Measurements from ENCODE around the gene MFSD12. TPM values are rescaled to one million over a fixed set of nuclear protein-coding genes. Genes with fewer than 3 reads are reported as not detected.
"Not testable (repeated sequence)": the region's sequence is repeated elsewhere in the genome, so short reads cannot be mapped to it uniquely, and the experiment has no call there.

MFSD12 gene
- total and polyA plus RNA-seq, 2 donors (not counting 3 experiments of a cell fraction or from before 2014, with no cell fraction given) = 51.7 to 78.9 TPM

DNA sequence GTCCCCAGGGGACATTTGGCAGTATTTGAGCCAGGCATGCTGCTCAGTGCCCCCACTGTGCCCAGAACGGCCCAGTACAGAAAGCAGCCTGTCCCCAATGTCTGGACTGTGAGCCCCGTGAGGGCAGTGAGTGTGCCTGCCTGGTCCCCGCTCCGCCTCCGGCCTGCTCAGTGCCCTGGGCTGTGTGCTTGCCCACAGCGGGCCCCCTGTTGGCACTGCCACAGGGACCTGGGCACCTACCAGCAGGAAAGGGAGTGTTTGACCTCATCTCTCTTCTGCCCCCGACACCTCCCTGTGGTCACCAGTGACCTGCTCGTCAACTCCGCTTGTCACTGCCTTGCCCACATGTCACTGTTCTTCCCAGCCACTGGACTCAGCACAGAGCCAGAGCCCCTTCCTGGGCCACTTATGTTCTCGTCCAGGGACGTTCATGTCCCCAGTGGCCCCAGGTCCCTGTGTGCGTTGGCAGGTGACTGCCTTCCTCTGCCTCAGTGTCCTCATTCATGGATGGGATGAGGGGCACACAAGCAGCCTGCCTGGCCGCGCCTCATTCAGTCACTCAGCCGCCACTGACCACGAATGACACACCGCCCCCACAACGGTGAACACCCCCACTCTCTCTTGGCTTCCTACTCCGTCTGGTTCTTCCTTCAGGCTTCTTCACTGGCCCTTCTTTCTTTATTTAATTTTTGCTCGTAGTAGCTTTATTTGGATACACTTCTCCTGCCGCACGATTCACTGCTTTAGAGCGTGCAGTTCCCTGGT lies 48.4 kb downstream of the MFSD12 start:
- no peaks in the 10 kb centered on the region for H3K27me3 ChIP-seq (ENCODE audit: control insufficient read depth in 2 of 2, insufficient read depth in 2 of 2, low read length in 2 of 2)
- no peak for FAIRE-seq
- BruUV-seq (replicated peaks) = no TSS peak
- H3K4me1 ChIP-seq (ENCODE audit: control insufficient read depth, extremely low read depth, insufficient read depth, low read length) = peaks cover 10% of the 10 kb centered on the region
- H3K79me2 ChIP-seq (ENCODE audit: control insufficient read depth, insufficient read depth, low read length) = peaks cover 78% of the 10 kb centered on the region
- CTCF ChIA-PET = no interaction called here
- H3K9ac ChIP-seq (replicated peaks; ENCODE audit: extremely low read depth, insufficient read depth, low read length) = no peak overlapping the region
- no peaks in the 10 kb centered on the region for H3K9me1 ChIP-seq (replicated peaks; ENCODE audit: control insufficient read depth, extremely low read depth, insufficient read depth, low read length)
- H3K27ac ChIP-seq (ENCODE audit: insufficient read depth, low read depth, low read length) = peak overlapping the region; percentile 51
- H3K4me3 ChIP-seq (replicated peaks in 1 of 3; ENCODE audit: insufficient read depth in 1 of 3, low read depth in 1 of 3, low read length in 3 of 3) = no peak overlapping the region
- H3K4me2 ChIP-seq (ENCODE audit: insufficient read depth, low read length) = no peak overlapping the region
- TF ChIP-seq MYC (IDR thresholded peaks at IDR 0.05; ENCODE audit: low read depth, low read length) (no peak), JUN (IDR thresholded peaks at IDR 0.05; ENCODE audit: borderline replicate concordance, insufficient read depth, insufficient read length, low read depth) (no peak), POLR2AphosphoS5 (IDR thresholded peaks at IDR 0.05; ENCODE audit: insufficient read depth, low read depth, low read length) (no peak), POLR2A (IDR thresholded peaks at IDR 0.05; ENCODE audit: low read depth, low read length) (no peak), GATA2 (IDR thresholded peaks at IDR 0.05; ENCODE audit: insufficient read depth, insufficient read length, low read depth, low read length) (no peak), FOS (IDR thresholded peaks at IDR 0.05; ENCODE audit: borderline replicate concordance, insufficient read depth, low read length) (no peak), EZH2 (IDR thresholded peaks at IDR 0.05; ENCODE audit: borderline replicate concordance, low read depth, low read length, severe bottlenecking) (no peak)
- TF ChIP-seq, protein P1, sequence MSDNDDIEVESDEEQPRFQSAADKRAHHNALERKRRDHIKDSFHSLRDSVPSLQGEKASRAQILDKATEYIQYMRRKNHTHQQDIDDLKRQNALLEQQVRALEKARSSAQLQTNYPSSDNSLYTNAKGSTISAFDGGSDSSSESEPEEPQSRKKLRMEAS (IDR thresholded peaks at IDR 0.05; ENCODE audit: insufficient read depth, insufficient read length) = no peak
- TF ChIP-seq, protein P2, sequence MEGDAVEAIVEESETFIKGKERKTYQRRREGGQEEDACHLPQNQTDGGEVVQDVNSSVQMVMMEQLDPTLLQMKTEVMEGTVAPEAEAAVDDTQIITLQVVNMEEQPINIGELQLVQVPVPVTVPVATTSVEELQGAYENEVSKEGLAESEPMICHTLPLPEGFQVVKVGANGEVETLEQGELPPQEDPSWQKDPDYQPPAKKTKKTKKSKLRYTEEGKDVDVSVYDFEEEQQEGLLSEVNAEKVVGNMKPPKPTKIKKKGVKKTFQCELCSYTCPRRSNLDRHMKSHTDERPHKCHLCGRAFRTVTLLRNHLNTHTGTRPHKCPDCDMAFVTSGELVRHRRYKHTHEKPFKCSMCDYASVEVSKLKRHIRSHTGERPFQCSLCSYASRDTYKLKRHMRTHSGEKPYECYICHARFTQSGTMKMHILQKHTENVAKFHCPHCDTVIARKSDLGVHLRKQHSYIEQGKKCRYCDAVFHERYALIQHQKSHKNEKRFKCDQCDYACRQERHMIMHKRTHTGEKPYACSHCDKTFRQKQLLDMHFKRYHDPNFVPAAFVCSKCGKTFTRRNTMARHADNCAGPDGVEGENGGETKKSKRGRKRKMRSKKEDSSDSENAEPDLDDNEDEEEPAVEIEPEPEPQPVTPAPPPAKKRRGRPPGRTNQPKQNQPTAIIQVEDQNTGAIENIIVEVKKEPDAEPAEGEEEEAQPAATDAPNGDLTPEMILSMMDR (IDR thresholded peaks at IDR 0.05; ENCODE audit: extremely low read depth in 1 of 2, insufficient read depth in 1 of 2, low read depth in 1 of 2, low read length in 2 of 2) = no peak
- dilution Hi-C loops (cut with MboI; ENCODE audit: extremely low pct_ligation_motif_present, low sequenced_read_pairs) = no loop called here
- DNase-seq (ENCODE audit: low read depth, low spot score) = no peak
- H3K9me3 ChIP-seq (replicated peaks; ENCODE audit: control insufficient read depth, insufficient read depth, low read length) = no peaks in the 10 kb centered on the region
- POLR2A ChIA-PET = no interaction called here
- intact Hi-C loops (cut with micrococcal nuclease) = no loop called here
- H4K20me1 ChIP-seq (replicated peaks; ENCODE audit: control insufficient read depth, extremely low read depth, insufficient read depth, low read length) = no peaks in the 10 kb centered on the region
- no peak overlapping the region for H2AFZ ChIP-seq (ENCODE audit: low read depth, low read length)
- peaks cover 0 to 10% of the 10 kb centered on the region in 2 experiments for H3K36me3 ChIP-seq (ENCODE audit: control insufficient read depth in 2 of 2, extremely low read depth in 1 of 2, insufficient read depth in 2 of 2, low read length in 2 of 2)

DNA sequence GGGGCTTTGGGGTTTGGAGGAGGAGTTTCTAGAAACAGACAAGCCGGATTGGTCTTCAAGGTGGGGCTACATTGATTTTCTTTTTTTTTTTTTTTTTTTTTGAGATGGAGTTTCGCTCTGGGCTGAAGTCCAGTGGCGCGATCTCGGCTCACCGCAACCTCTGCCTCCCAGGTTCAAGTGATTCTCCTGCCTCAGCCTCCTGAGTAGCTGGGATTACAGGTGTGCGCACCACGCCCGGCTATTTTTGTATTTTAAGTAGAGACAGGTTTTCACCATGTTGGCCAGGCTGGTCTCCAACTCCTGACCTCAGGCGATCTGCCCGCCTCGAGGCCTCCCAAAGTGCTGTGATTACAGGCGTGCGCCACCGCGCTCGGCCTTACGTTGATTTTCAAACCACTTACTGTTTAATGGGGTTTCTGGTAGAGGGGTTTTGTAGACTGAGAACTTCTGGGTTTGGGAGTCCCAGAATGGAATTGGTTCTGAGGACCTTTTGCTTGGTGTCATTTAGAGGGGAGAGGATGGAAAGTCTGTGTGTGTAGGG lies 49.2 kb downstream of the MFSD12 start:
- H3K4me2 ChIP-seq (ENCODE audit: insufficient read depth, low read length); H3K4me3 ChIP-seq (replicated peaks in 1 of 3; ENCODE audit: insufficient read depth in 1 of 3, low read depth in 1 of 3, low read length in 3 of 3); DNase-seq (ENCODE audit: low read depth, low spot score); dilution Hi-C loops (cut with MboI; ENCODE audit: extremely low pct_ligation_motif_present, low sequenced_read_pairs); H3K4me1 ChIP-seq (ENCODE audit: control insufficient read depth, extremely low read depth, insufficient read depth, low read length); H3K9me1 ChIP-seq (replicated peaks; ENCODE audit: control insufficient read depth, extremely low read depth, insufficient read depth, low read length); H4K20me1 ChIP-seq (replicated peaks; ENCODE audit: control insufficient read depth, extremely low read depth, insufficient read depth, low read length); H2AFZ ChIP-seq (ENCODE audit: low read depth, low read length); intact Hi-C loops (cut with micrococcal nuclease); POLR2A ChIA-PET; H3K27me3 ChIP-seq (ENCODE audit: control insufficient read depth in 2 of 2, insufficient read depth in 2 of 2, low read length in 2 of 2); H3K9ac ChIP-seq (replicated peaks; ENCODE audit: extremely low read depth, insufficient read depth, low read length); FAIRE-seq; BruUV-seq (replicated peaks); H3K9me3 ChIP-seq (replicated peaks; ENCODE audit: control insufficient read depth, insufficient read depth, low read length); H3K27ac ChIP-seq (ENCODE audit: insufficient read depth, low read depth, low read length): not testable (repeated sequence)
- Histone ChIP-seq H3K79me2 (ENCODE audit: control insufficient read depth, insufficient read depth, low read length) (peaks cover 70% of the 10 kb centered on the region), H3K36me3 (ENCODE audit: control insufficient read depth in 2 of 2, extremely low read depth in 1 of 2, insufficient read depth in 2 of 2, low read length in 2 of 2) (peaks cover 0 to 10% of the 10 kb centered on the region in 2 experiments)
- CTCF ChIA-PET = interaction anchor here (1.9 kb wide), 1 partner anchor 23 kb away, joined by 9 read pairs; no protein-coding TSS in a partner anchor

Measured in endothelial cell of umbilical vein (primary cell).